A673 (cell line): ENCODE data around the gene MBNL2. TPM values are rescaled to one million over a fixed set of nuclear protein-coding genes. Genes with fewer than 3 reads are reported as not detected.

Source experiments
- BruUV-seq: library from RNA; stranded (reverse); fragments of 400-500 nt; replicated peaks from 2 replicates; lab custom pipeline; 2021; lab: Mats Ljungman, UMichigan
- CTCF ChIA-PET: fragments of 300-600 bp; sonication (Branson Sonifier 250); formaldehyde crosslinking; loops from one replicate; lab custom pipeline; 2022; ENCODE audit warnings: antibody characterized with exemption; lab: Charles Lee
- POLR2A ChIA-PET: fragments of 300-600 bp; sonication (Branson Sonifier 250); formaldehyde crosslinking; loops from one replicate; lab custom pipeline; 2022; ENCODE audit warnings: antibody characterized with exemption; ENCODE audit not compliant: low non-redundant PET; lab: Charles Lee
- DNase-seq: peaks from one replicate; pipeline ENCODE4 v3.0.0-alpha.2; 2015; ENCODE audit warnings: low spot score
- H3K27ac ChIP-seq: fragments of 200-600 bp; sonication (generic); 2 replicates; pipeline ENCODE4 v1.5.1; 2016; ENCODE audit warnings: mixed run types, low read depth, mild to moderate bottlenecking, mixed read lengths, antibody characterized with exemption, low read length; ENCODE audit not compliant: poor library complexity, severe bottlenecking
- H3K27me3 ChIP-seq: fragments of 200-600 bp; sonication (generic); replicated peaks from 2 replicates; pipeline ENCODE4 v1.6.1; 2017; ENCODE audit warnings: mixed run types, low read depth, mild to moderate bottlenecking, mixed read lengths, antibody characterized with exemption, low read length; ENCODE audit not compliant: insufficient read depth, poor library complexity
- H3K36me3 ChIP-seq: fragments of 200-600 bp; sonication (generic); 2 replicates; pipeline ENCODE4 v1.6.1; 2016; ENCODE audit warnings: mixed run types, mild to moderate bottlenecking, mixed read lengths, antibody characterized with exemption, low read length; ENCODE audit not compliant: insufficient read depth, poor library complexity, severe bottlenecking
- H3K4me1 ChIP-seq: fragments of 200-600 bp; sonication (generic); 2 replicates; pipeline ENCODE4 v1.6.1; 2017; ENCODE audit warnings: mixed run types, mild to moderate bottlenecking, mixed read lengths, antibody characterized with exemption, low read length; ENCODE audit not compliant: insufficient read depth, poor library complexity, severe bottlenecking
- H3K4me3 ChIP-seq: fragments of 200-600 bp; sonication (generic); 2 replicates; pipeline ENCODE4 v1.5.1; 2016; ENCODE audit warnings: low read depth, mixed run types, mild to moderate bottlenecking, mixed read lengths, low read length; ENCODE audit not compliant: poor library complexity, severe bottlenecking
- H3K9me3 ChIP-seq: fragments of 200-600 bp; sonication (generic); 2 replicates; pipeline ENCODE4 v1.6.1; 2016; ENCODE audit warnings: mixed run types, low read depth, mild to moderate bottlenecking, mixed read lengths, antibody characterized with exemption, low read length; ENCODE audit not compliant: poor library complexity, severe bottlenecking
- EZH2 ChIP-seq: fragments of 200-600 bp; sonication (generic); IDR thresholded peaks from 2 replicates; pipeline ENCODE4 v1.6.1; 2017; ENCODE audit warnings: borderline replicate concordance, low read depth, mild to moderate bottlenecking, mixed read lengths, antibody characterized with exemption, low read length; ENCODE audit not compliant: poor library complexity, severe bottlenecking
- intact Hi-C: fragments of 100-400 bp; cut with micrococcal nuclease; formaldehyde crosslinking; loops from one replicate; pipeline ENCODE4 v1.10.0; 2022; ENCODE audit not compliant: unreplicated experiment
- total RNA-seq: library from RNA; stranded (reverse); gene quantifications from 2 replicates; pipeline ENCODE4 v1.2.3, GENCODE V29; 2021
- TF ChIP-seq, protein P1 (sequence below): fragments of 300-800, 200-600 bp; sonication (generic); conservative IDR thresholded peaks from 2 replicates; pipeline ENCODE4 v1.5.1; 2017; ENCODE audit warnings: low read depth, mild to moderate bottlenecking, antibody characterized with exemption, low read length, moderate library complexity, mixed read lengths

The MBNL2 gene
- total RNA-seq, 1 experiment from 2014 or later: 12.0 TPM

DNA sequence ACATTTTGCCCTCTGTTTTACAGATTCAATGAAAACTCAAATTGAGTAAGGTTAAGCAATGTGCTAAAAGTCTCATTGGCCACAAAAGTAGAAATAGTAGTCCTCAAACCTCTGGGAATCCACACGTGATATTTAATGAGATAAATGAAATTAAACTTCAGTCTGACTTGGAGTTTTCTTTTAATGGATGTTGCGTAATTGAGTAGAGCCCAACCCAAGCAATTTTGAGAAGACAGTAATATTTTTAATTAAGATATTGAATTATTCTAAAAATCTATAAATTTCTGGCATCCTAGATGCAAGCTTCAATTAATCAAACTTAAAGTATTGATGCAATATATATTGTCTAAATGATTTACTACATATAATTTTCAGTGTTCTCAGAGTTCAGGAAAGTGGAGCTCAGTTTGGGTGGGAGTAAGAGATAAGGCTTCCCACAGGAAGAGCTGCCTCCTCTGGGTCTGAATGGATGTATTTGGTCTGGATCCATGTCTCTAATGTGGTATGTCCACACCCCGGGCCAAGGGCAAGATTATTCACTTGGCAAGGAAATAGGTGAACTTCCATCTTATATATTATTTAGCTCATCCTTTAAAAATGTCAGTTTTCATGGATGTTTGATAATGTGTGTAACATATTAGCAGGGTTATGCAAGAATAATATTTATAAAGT, 6.9 kb downstream of the MBNL2 start:
- ChIA-PET POLR2A (no interaction called here), CTCF (no interaction called here)
- no peak overlapping the region for H3K4me3 ChIP-seq
- no peak overlapping the region for H3K27ac ChIP-seq
- no TSS peak for BruUV-seq
- intact Hi-C loops: no loop called here
- no peaks in the 10 kb centered on the region for H3K9me3 ChIP-seq
- H3K36me3 ChIP-seq: no peaks in the 10 kb centered on the region
- no peaks in the 10 kb centered on the region for H3K27me3 ChIP-seq
- DNase-seq: no peak
- TF ChIP-seq EZH2: no peak
- TF ChIP-seq, protein P1, sequence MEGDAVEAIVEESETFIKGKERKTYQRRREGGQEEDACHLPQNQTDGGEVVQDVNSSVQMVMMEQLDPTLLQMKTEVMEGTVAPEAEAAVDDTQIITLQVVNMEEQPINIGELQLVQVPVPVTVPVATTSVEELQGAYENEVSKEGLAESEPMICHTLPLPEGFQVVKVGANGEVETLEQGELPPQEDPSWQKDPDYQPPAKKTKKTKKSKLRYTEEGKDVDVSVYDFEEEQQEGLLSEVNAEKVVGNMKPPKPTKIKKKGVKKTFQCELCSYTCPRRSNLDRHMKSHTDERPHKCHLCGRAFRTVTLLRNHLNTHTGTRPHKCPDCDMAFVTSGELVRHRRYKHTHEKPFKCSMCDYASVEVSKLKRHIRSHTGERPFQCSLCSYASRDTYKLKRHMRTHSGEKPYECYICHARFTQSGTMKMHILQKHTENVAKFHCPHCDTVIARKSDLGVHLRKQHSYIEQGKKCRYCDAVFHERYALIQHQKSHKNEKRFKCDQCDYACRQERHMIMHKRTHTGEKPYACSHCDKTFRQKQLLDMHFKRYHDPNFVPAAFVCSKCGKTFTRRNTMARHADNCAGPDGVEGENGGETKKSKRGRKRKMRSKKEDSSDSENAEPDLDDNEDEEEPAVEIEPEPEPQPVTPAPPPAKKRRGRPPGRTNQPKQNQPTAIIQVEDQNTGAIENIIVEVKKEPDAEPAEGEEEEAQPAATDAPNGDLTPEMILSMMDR: no peak
- peaks cover 22% of the 10 kb centered on the region for H3K4me1 ChIP-seq

- ChIA-PET POLR2A (no interaction called here), CTCF (no interaction called here)
- intact Hi-C loops: no loop called here
- H3K9me3 ChIP-seq: no peaks in the 10 kb centered on the region
- no peak overlapping the region for H3K4me3 ChIP-seq
- DNase-seq: no peak
- H3K36me3 ChIP-seq: no peaks in the 10 kb centered on the region
- H3K4me1 ChIP-seq: peaks cover 15% of the 10 kb centered on the region
- TF ChIP-seq, protein P1: no peak
- H3K27me3 ChIP-seq: no peaks in the 10 kb centered on the region
- BruUV-seq: no TSS peak
- no peak overlapping the region for H3K27ac ChIP-seq
Observed at GRCh38 chr13:97229699-97230098, 7.6 kb downstream of the MBNL2 start.

DNA sequence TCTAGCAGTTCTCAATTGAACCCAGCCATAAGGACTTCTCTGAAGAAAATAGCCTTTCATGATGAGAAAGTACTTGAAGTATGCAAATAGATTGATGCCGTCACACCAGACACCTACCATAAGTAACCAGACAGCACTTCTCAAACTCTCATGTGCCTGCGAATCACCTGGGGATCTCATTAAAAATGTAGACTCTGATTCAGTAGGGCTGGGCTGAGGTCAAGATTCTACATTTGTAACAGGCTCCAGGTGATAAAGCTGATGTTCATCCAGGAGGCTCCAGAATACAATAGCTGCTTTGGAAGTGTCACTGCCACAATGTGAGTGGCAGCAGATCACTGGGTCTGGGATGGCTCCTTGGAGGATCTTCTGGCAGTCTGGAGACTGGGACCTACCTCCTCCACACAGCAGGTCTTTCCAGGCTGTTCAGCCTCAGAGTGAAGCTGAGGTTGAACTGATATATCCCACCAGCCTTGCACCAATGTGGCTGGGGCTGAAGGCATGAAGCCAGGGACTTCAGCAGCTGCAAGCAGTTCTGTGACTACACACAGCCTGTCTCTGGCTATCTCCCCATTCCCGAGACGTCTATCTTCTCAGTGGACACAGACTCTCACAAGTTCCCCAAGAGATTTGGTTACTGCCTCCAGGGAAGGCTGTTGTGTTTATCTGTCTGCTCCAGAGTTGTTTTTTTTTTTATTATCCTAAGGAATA, 9.1 kb downstream of the MBNL2 start:
- Histone ChIP-seq H3K4me3 (no peak overlapping the region), H3K27me3 (no peaks in the 10 kb centered on the region), H3K9me3 (no peaks in the 10 kb centered on the region), H3K36me3 (no peaks in the 10 kb centered on the region), H3K4me1 (peaks cover 12% of the 10 kb centered on the region), H3K27ac (no peak overlapping the region)
- no peak for DNase-seq
- BruUV-seq: no TSS peak
- POLR2A ChIA-PET: no interaction called here
- TF ChIP-seq EZH2: no peak
- TF ChIP-seq, protein P1: no peak
- CTCF ChIA-PET: no interaction called here
- intact Hi-C loops: no loop called here
